SK-N-MC (cell line): Measurements from ENCODE around the gene LNP1.
A peak's percentile ranks its signal among the peaks of the same experiment; 100 is the strongest.

ENCODE experiments used
- DNase-seq: peaks from one replicate; pipeline ENCODE4 v3.0.0-alpha.2; 2011; ENCODE audit warnings: low read depth, low spot score
- H3K27ac ChIP-seq: fragments of 200-600 bp; sonication (generic); 2 replicates; pipeline ENCODE4 v1.5.1; 2016; ENCODE audit warnings: mixed run types
- H3K36me3 ChIP-seq: fragments of 200-600 bp; sonication (generic); 2 replicates; pipeline ENCODE4 v1.6.1; 2017; ENCODE audit warnings: antibody characterized with exemption, low read length, mixed read lengths; ENCODE audit not compliant: insufficient read depth
- H3K4me3 ChIP-seq: fragments of 200-600 bp; sonication (generic); 2 replicates; pipeline ENCODE4 v1.5.1; 2016
- H3K9ac ChIP-seq: fragments of 200-600 bp; sonication (generic); 2 replicates; pipeline ENCODE4 v1.8.0; 2017; ENCODE audit warnings: mixed run types, mixed read lengths; ENCODE audit not compliant: insufficient read length
- H3K9me3 ChIP-seq: fragments of 200-600 bp; sonication (generic); 2 replicates; pipeline ENCODE4 v1.6.1; 2017; ENCODE audit warnings: low read depth, mild to moderate bottlenecking, antibody characterized with exemption, low read length, moderate library complexity, mixed read lengths
- EZH2 ChIP-seq: fragments of 200-600 bp; sonication (generic); IDR thresholded peaks from one replicate; pipeline ENCODE4 v1.6.1; 2017; ENCODE audit warnings: antibody characterized with exemption
- FOXP2 ChIP-seq: optimal IDR thresholded peaks from 2 replicates; pipeline ENCODE3; 2011; ENCODE audit warnings: mild to moderate bottlenecking, moderate library complexity; ENCODE audit not compliant: insufficient read depth; ENCODE audit errors: extremely low read length, control extremely low read depth
- POLR2AphosphoS5 ChIP-seq: IDR thresholded peaks from 2 replicates; pipeline ENCODE4 v1.6.1; 2012; ENCODE audit warnings: mild to moderate bottlenecking, low read depth, low read length, borderline replicate concordance

Gene LNP1

DNA sequence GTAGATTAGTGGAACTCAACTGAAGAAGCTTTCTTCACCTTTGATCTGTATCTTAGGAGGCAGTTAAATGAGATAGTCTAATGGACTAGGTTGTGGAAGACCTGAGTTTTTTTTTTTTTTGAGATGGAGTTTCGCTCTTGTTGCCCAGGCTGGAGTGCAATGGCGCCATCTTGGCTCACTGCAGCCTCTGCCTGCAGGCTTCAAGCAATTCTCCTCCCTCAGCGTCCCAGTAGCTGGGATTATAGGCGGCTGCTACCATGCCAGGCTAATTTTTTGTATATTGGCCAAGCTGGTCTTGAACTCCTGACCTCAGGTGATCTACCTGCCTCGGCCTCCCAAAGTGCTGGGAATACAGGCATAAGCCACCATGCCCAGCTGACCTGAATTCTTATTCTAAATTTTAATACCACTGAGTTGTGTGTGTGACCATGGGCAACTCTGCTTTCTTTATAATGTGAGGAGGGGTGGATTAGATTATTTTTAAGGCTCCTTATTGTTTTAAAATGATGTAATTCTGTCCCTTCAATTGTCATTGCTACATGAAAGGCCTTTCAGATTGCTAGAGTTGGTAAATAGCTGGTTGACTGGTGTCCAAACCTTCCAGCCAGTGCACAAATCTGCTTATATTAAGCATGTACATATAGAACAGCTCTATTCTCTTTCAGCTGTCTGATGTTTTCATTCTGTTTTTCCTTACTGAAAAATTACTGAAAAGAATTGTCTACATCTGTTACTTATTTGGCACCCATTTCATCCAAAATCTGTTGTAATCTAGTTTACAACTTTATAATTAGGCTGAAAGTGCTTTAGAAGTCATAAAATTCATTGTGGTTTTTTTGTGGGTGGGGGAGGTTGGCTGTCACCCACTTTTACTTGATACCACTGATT lies 2.3 kb downstream of the LNP1 start:
- no peaks in the 10 kb centered on the region for H3K9me3 ChIP-seq
- no peak overlapping the region for H3K9ac ChIP-seq
- TF ChIP-seq EZH2 (no peak), POLR2AphosphoS5 (peak; percentile 63; the same call in 1 of the 2 replicates)
- H3K36me3 ChIP-seq = no peaks in the 10 kb centered on the region
- DNase-seq = peak; percentile 30
- H3K4me3 ChIP-seq = peak overlapping the region; percentile 83
- H3K27ac ChIP-seq = peak overlapping the region; percentile 92

GRCh38 chr3:100404250-100404548 lies 2.9 kb downstream of the LNP1 start:
- no peak for TF ChIP-seq FOXP2
- TF ChIP-seq POLR2AphosphoS5 = no peak
- TF ChIP-seq EZH2 = no peak
- peak overlapping the region; percentile 83 for H3K4me3 ChIP-seq
- no peak overlapping the region for H3K9ac ChIP-seq

DNA sequence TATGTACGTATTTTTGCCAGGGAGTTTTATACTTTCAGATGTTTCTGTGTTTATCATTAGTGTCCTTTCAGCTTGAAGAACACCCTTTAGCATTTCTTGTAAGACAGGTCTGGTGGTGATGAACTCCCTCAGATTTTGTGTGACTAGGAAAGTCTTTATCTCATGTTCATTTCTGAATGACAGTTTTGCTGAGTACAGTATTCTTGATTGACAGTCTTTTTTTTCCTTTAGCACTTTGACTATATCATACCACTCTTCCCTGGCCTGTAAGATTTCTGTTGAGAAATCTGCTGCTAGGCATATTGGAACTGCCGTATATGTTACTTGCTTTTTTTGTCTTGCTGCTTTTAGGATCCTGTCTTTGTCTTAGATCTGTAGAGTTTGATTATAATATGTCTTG lies 5.8 kb downstream of the LNP1 start:
- no peak for DNase-seq
- H3K36me3 ChIP-seq = no peaks in the 10 kb centered on the region
- no peak overlapping the region for H3K27ac ChIP-seq
- H3K9ac ChIP-seq = no peak overlapping the region
- no peak overlapping the region for H3K4me3 ChIP-seq
- no peaks in the 10 kb centered on the region; the same call in 1 of the 2 replicates for H3K9me3 ChIP-seq
- TF ChIP-seq EZH2 = no peak
- TF ChIP-seq POLR2AphosphoS5 = no peak
- TF ChIP-seq FOXP2 = no peak

More at GRCh38 chr3:100404250-100404548, 2.9 kb downstream of the LNP1 start:
- H3K36me3 ChIP-seq = no peaks in the 10 kb centered on the region
- DNase-seq = no peak
- H3K27ac ChIP-seq = peak overlapping the region; percentile 92
- no peaks in the 10 kb centered on the region; the same call in 1 of the 2 replicates for H3K9me3 ChIP-seq

GRCh38 chr3:100407977-100408532 lies 6.7 kb downstream of the LNP1 start:
- Histone ChIP-seq H3K9me3 (no peaks in the 10 kb centered on the region; the same call in 1 of the 2 replicates), H3K27ac (no peak overlapping the region), H3K36me3 (no peaks in the 10 kb centered on the region), H3K4me3 (no peak overlapping the region), H3K9ac (no peak overlapping the region)
- DNase-seq = no peak
- TF ChIP-seq EZH2 (no peak), FOXP2 (no peak), POLR2AphosphoS5 (no peak)

DNA sequence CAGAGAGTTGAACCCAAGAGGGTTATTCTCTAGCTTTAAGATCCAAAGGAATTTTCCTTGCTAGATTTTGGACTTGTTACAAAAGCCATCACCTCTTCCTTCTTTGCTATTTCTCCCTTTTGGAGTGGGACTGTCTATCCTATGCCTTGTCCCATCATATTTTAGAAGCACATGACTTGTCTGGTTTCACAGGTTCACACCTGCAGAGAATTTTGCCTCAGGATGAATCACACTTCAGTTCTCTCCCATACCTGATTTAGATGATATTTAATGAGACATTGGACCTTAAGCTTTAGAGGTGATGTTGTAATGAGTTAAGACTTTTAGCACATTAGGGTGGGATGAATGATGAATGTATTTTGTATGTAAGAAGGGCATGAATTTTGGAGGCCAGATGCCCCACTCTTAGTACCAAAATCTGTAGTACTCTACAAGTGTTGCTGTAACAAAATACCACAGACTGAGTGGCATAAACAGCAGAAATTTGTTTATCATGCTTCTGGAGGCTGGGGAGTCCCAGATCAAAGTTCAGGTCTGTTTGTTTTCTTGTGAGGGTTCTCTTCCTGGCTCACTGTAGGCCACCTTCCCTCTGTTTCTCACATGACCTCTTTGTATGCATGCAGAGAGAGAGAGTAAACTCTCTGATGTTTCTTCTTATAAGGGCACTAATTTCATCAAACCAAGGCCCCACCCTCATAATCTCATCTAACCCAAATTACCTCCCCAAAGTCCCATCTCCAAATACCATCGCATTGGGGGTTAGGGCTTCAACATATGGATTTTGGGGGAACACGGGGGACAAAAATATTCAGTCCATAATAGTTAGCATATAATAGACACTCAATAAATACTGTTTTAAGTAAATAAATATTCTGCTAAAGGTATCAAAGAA lies 10.0 kb downstream of the LNP1 start:
- Histone ChIP-seq H3K9ac (no peak overlapping the region), H3K4me3 (no peak overlapping the region), H3K27ac (no peak overlapping the region), H3K36me3 (no peaks in the 10 kb centered on the region), H3K9me3 (no peaks in the 10 kb centered on the region; the same call in 1 of the 2 replicates)
- TF ChIP-seq POLR2AphosphoS5 = no peak
- no peak for TF ChIP-seq EZH2
- no peak for TF ChIP-seq FOXP2
- no peak for DNase-seq

DNA sequence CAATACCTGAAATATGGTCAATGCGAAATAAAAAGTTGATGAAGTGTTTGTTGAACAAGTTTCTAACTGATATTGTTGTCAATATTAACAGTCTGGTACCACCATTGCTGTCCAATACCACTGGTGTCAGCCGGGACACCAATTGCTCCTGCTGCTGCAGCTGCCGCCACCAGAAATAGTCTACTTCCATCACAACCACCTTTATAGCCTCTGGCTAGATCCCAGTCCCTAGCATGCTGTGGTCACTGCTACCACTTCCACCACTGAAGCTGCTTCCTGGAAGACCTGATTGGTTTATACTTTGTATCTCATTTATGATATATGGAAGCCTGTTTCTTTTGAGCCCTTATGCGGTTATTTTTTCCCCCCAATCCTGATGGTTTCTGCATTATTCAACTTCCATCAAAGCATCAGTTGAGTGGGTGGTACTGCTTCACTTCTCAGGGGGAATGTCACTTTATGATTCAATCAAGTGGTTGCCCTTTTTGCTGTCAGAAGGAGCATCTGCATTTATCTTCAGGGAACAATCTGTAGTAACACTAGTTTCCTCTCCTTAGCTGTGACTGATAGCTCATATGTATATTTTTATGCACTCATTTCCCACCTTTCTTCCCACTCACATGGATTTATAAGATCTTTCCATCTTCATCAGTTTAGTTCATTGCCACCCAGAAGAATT lies 11.7 kb downstream of the LNP1 start:
- TF ChIP-seq POLR2AphosphoS5 (no peak), EZH2 (no peak), FOXP2 (no peak)
- H3K9me3 ChIP-seq = no peaks in the 10 kb centered on the region; the same call in 1 of the 2 replicates
- no peak overlapping the region for H3K4me3 ChIP-seq
- no peak overlapping the region for H3K27ac ChIP-seq
- DNase-seq = no peak
- no peak overlapping the region for H3K9ac ChIP-seq
- no peaks in the 10 kb centered on the region for H3K36me3 ChIP-seq

DNA sequence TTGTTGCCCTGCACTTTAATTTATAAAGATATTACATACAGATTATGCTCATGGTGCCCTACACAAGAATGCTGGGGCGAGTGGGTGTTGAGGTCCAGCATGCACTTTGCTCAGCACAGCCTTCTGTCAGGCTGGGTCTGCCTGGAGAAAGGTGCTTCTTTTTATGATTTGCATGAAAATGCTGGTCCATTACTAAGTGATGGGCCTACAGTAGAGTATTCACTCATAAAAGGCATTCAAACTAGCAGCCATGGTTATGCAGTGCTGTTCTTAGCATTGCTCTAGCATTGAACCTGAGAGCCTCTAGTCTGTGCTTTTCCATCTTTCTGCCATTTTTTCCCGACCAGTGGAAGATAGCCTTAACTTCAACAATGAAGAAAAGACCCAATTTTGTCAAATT lies 12.3 kb downstream of the LNP1 start:
- no peak overlapping the region for H3K4me3 ChIP-seq
- H3K36me3 ChIP-seq = no peaks in the 10 kb centered on the region
- no peak for TF ChIP-seq FOXP2
- TF ChIP-seq POLR2AphosphoS5 = no peak
- TF ChIP-seq EZH2 = no peak
- no peak for DNase-seq
- H3K27ac ChIP-seq = no peak overlapping the region
- no peak overlapping the region for H3K9ac ChIP-seq
- no peaks in the 10 kb centered on the region; the same call in 1 of the 2 replicates for H3K9me3 ChIP-seq
